ENCODE measurements around the gene TRIM43.
"Not testable (repeated sequence)": the region's sequence is repeated elsewhere in the genome, so short reads cannot be mapped to it uniquely, and the experiment has no call there.

DNA sequence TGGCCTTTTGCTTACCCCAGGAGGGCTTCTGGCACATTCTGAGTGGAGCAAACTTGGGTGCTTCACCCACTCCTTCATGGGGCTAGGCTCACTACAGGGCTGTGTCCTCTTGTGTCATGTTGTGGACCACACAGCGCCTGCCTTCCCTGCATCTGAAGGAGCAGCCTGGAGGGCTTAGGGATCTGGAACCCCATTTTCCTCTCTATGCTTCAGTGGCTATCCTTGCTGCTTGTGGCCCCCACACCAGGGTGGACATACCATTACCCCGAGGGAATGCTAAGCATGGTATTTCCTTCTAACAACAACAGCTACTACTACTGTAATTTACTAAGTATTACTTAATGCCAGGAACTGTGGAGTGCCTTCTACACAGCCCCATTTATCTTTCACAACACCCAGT lies 50.6 kb downstream of the TRIM43 start:
- TF ChIP-seq, protein P1, sequence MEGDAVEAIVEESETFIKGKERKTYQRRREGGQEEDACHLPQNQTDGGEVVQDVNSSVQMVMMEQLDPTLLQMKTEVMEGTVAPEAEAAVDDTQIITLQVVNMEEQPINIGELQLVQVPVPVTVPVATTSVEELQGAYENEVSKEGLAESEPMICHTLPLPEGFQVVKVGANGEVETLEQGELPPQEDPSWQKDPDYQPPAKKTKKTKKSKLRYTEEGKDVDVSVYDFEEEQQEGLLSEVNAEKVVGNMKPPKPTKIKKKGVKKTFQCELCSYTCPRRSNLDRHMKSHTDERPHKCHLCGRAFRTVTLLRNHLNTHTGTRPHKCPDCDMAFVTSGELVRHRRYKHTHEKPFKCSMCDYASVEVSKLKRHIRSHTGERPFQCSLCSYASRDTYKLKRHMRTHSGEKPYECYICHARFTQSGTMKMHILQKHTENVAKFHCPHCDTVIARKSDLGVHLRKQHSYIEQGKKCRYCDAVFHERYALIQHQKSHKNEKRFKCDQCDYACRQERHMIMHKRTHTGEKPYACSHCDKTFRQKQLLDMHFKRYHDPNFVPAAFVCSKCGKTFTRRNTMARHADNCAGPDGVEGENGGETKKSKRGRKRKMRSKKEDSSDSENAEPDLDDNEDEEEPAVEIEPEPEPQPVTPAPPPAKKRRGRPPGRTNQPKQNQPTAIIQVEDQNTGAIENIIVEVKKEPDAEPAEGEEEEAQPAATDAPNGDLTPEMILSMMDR (IDR thresholded peaks at IDR 0.05; ENCODE audit: low read depth, low read length, missing input control): not testable (repeated sequence)
- TF ChIP-seq MAX (IDR thresholded peaks at IDR 0.05); YY1 (IDR thresholded peaks at IDR 0.05); FOXA1 (IDR thresholded peaks at IDR 0.05); JUND (IDR thresholded peaks at IDR 0.05); NR2F2 (IDR thresholded peaks at IDR 0.05); HNF4A (conservative IDR thresholded peaks at IDR 0.05); ATF3 (IDR thresholded peaks at IDR 0.05); HNF4G (IDR thresholded peaks at IDR 0.05); SP1 (IDR thresholded peaks at IDR 0.05); REST (IDR thresholded peaks at IDR 0.05); TAF1 (conservative IDR thresholded peaks at IDR 0.05); RXRA (IDR thresholded peaks at IDR 0.05): not testable (repeated sequence)
